GM12865 (cell line): ENCODE data around the gene DISP3.

ENCODE experiments used
- DNase-seq: peaks from one replicate; pipeline ENCODE4 v3.0.0; 2010; ENCODE audit warnings: low read depth
- H3K4me3 ChIP-seq: 2 replicates; pipeline ENCODE4 v1.5.1; 2011; ENCODE audit warnings: mild to moderate bottlenecking, low read depth, low read length, control low read depth
- TF ChIP-seq, protein P1 (sequence below): IDR thresholded peaks from 2 replicates; pipeline ENCODE4 v1.5.1; 2011; ENCODE audit warnings: low read length, control low read depth, low read depth, inconsistent platforms; ENCODE audit not compliant: insufficient read depth; ENCODE audit errors: missing control alignments

Gene DISP3

GRCh38 chr1:11536573-11537379 is 57.8 kb downstream of the DISP3 start:
- TF ChIP-seq, protein P1, sequence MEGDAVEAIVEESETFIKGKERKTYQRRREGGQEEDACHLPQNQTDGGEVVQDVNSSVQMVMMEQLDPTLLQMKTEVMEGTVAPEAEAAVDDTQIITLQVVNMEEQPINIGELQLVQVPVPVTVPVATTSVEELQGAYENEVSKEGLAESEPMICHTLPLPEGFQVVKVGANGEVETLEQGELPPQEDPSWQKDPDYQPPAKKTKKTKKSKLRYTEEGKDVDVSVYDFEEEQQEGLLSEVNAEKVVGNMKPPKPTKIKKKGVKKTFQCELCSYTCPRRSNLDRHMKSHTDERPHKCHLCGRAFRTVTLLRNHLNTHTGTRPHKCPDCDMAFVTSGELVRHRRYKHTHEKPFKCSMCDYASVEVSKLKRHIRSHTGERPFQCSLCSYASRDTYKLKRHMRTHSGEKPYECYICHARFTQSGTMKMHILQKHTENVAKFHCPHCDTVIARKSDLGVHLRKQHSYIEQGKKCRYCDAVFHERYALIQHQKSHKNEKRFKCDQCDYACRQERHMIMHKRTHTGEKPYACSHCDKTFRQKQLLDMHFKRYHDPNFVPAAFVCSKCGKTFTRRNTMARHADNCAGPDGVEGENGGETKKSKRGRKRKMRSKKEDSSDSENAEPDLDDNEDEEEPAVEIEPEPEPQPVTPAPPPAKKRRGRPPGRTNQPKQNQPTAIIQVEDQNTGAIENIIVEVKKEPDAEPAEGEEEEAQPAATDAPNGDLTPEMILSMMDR: no peak
- DNase-seq: no peak
- no peak overlapping the region for H3K4me3 ChIP-seq

- TF ChIP-seq, protein P1: no peak
- no peak for DNase-seq
- H3K4me3 ChIP-seq: no peak overlapping the region
Measured at GRCh38 chr1:11537380-11537764, 58.4 kb downstream of the DISP3 start.

GRCh38 chr1:11537854-11538591 is 59.1 kb downstream of the DISP3 start:
- TF ChIP-seq, protein P1: no peak
- DNase-seq: no peak
- no peak overlapping the region for H3K4me3 ChIP-seq

DNA sequence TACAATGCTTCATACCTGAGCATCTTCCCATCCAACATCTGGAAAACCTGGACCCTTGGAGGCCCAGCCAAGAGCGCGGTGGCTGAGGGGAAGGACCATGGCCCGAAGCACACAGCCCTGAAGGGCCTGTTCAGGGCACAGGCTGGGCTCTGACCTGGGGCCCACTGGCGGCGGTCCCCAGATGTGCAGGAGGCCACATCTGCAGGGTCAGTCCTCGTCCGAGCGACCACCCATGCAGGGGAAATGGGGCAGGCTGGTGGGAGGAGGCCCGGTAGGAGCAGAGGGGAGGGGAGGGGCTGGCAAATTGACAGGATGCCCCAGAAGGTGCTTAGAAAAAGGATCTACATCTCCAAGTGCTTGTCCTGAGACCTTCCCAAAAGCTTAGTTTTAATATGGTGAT is 59.9 kb downstream of the DISP3 start:
- no peak for DNase-seq
- TF ChIP-seq, protein P1: no peak
- H3K4me3 ChIP-seq: no peak overlapping the region

DNA sequence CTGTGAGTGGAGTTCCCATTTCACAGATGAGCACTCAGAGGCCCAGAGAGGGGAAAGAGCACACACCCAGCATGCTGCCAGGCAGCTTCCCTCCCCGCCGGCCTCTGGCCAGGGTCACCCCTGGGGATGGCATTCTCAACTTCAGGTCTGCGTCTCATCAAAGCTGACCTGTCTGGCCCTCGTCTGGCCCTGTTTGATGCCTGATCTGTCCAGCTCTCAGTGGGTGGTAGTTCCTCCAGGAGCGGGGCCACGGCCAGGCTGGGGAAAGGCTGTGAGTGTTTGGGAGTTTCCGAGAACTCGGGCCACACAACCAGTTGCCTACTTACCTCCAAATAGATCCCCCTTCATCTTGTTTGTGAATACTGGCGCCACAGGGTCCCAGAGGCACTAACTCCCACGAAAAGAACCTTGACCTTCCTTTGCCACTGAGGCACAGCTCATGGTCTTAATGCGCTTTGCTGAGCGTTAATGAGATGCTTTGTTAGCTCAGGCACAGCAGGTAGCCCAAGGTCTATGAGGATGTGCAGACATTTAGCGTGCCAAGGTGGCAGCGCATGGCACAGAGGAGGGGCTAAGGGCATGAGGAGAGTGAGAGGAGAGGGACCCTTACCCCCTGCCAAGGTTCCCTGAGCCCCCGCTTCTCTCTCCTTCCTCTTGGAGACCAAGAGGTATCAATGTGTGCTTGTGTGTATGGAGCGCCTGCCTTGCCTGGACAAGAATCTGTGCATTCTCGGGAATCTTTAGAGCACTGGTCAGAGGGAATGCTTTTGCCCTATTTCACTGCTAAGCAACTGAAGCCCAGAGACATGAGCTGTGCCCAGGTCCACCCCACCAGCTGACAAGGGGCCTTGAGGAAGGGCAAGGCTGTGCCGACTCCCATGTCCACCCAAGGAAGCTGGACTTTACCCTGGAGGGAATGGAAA is 61.2 kb downstream of the DISP3 start:
- no peak overlapping the region for H3K4me3 ChIP-seq
- no peak for DNase-seq
- TF ChIP-seq, protein P1: no peak

- no peak for DNase-seq
- H3K4me3 ChIP-seq: no peak overlapping the region
- TF ChIP-seq, protein P1: no peak
Measured at GRCh38 chr1:11540773-11541160, 61.8 kb downstream of the DISP3 start.
